Measurements from ENCODE around the gene NTM.

- TF ChIP-seq CTCF (IDR thresholded peaks at IDR 0.05; ENCODE audit: extremely low read depth in 1 of 2, insufficient read depth in 1 of 2, low read depth in 1 of 2, low read length in 2 of 2) (no peak), POLR2A (IDR thresholded peaks at IDR 0.05; ENCODE audit: low read depth, low read length) (no peak), MYC (IDR thresholded peaks at IDR 0.05; ENCODE audit: low read depth, low read length) (no peak)
Observed at GRCh38 chr11:132312161-132312560, 941.7 kb downstream of the NTM start.

Data from endothelial cell of umbilical vein (primary cell).